GM18519 (cell line): Measurements from ENCODE around the gene P2RY8.
"Not testable (repeated sequence)": the region's sequence is repeated elsewhere in the genome, so short reads cannot be mapped to it uniquely, and the experiment has no call there.

Source experiments
- ATAC-seq: cut with Tn5 transposase; IDR thresholded peaks from one replicate; pipeline ENCODE4 v1.9.1; 2021; ENCODE audit warnings: mild to moderate bottlenecking, moderate library complexity; ENCODE audit not compliant: unreplicated experiment, low FRiP score

Gene P2RY8, protein sequence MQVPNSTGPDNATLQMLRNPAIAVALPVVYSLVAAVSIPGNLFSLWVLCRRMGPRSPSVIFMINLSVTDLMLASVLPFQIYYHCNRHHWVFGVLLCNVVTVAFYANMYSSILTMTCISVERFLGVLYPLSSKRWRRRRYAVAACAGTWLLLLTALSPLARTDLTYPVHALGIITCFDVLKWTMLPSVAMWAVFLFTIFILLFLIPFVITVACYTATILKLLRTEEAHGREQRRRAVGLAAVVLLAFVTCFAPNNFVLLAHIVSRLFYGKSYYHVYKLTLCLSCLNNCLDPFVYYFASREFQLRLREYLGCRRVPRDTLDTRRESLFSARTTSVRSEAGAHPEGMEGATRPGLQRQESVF

DNA sequence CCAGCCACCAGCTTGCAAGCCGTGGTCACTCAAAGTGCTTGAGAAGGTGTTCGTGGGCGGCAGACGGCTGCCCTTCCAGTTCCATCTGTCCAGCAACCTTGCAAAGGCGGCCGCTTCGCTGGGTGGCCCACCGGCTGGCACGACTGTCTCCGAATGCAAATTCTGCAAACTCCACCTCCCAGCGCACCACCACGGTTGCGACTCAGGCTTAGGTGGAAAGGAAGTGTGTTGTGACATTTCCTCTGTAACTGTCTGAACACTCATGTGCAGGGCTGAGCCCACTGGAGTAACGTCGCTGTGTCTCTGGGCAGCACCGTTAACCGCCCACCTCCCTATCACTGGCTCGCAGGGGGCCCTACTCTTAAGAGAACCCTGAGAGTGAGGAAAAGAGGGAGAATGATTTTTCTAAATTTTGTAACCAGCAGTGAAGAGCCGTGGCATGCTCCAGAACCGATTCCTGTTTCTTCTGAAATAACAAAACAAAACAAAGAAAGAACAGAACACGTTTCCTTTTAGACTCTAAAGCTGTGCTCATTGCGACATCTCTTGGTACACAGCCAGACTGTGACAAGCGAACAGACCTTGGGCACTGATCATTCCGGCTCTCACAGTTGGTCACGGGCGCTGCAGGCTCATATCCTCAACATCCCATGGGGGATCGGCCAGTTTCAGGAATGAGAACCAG, at the start of gene P2RY8:
Gene P2RY8 (minus strand): TSS at position 155 of the 685 bp plus-strand sequence. CDS start 70,627 bp downstream, outside the sequence.
- ATAC-seq, result peak; percentile 48

DNA sequence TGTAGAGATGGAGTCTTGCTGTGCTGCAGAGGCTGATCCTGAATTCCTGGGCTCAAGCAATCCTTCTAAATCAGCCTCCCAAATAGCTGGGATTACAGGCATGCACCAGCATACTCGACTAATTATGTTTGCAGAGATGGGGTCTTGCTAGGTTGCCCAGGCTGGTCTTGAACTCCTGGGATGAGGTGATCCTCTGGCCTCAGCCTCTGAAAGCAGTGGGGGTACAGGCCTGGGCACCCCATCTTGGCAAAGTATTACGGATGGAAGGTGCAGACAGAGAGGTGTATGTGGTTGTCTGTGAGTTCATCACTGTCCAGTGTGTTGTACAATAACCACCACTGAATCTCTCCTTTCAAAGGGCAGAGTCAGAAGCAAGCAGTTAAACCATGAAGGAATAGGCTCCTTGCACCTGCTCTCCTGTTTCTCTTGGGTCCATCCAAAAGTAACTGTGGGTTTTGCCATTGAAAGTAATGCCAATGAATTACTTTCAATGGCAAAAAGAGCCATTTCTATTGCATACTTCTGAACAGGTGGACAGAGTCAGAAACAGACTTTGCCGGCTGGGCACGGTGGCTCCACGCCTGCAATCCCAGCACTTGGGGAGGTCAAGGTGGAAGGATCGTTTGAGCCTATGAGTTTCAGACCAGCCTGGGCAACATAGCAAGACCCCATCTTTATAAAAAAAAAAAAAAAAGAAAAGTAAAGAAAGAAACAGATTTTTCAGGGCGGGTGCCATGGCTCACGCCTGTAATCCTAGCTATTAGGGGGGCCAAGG, 47.4 kb upstream of the P2RY8 start:
- no peak for ATAC-seq

DNA sequence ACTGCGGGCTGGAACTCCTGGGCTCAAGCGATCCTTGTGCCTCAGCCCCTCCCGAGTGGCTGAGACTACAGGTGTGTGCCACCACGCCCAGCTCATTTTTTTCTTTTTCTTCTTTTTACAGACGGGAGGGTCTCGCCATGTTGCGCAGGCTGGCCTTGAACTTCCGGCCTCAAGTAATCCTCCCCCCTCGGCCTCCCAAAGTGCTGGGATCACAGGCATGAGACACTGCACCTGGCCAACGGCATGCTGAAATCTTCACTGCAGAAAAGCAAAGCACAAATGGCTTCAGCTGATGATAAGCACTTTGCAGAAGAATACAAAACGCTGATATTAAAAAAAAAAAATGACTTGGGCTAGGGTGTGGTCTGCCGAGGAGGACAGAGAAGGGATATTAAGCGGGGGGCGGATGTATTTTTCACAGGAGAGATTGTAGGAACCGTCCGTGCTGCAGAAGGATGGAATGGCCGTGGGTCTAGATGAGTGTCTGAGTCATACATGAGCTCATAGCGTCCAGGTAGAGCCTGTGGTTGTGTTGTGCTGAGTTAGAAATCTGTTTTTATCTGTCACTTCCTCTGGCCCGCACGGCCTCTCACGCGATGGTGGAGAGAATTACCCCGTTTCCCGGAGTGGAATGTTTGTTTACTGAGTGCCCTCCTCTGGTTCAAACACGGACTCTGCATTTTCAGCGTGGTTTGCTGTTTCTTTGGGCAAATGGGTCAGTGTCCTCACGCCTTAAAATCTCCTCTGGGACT, 45.9 kb upstream of the P2RY8 start:
- ATAC-seq, result peak; percentile 92

DNA sequence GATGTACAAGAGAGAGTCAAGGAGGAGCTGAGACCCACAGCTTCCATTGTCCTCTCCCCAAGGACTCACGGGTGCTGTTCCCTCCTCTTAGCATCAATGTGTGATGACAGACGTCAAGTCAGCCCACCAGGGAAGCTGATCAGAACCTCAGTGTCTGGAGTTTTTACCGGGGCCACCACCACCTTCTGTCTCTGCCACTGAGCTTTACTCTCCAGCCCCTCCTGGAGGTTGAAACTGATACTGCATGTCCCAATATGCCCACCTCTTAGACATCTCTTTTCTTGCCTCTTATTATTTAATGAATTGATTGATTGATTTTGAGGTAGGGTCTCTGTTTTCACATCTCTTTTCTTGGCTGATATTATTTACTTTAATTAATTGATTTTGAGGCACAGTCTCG, 44.1 kb upstream of the P2RY8 start:
- no peak for ATAC-seq

DNA sequence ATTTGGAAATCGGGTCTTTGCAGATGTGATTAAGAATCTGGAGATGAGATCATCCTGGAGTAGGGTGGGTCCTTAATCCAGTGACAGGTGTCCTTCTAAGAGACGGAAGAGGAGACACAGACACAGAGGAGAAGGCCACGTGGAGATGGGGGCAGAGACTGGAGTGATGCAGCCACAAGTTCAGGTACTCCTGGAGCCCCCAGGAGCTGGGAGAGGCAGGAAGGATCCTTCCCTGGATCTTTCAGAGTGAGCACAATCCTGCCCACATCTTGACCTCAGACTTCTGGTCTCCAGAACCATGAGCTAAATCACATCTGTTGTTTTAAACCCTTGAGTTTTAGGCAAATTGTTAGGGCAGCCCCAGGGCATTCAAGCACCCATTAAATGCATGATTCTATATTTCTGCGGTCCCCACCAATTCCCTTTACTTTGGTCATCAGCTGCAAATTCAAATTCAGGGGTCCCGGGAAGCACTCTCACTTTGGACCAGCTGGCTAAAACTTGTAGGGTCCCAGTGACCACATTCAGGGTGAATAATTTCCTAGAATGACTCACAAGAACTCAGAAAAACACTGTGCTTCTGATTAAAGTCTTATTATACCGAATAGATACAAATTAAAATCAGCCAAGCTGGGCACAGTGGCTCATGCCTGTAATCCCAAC, 41.7 kb upstream of the P2RY8 start:
- no peak for ATAC-seq

DNA sequence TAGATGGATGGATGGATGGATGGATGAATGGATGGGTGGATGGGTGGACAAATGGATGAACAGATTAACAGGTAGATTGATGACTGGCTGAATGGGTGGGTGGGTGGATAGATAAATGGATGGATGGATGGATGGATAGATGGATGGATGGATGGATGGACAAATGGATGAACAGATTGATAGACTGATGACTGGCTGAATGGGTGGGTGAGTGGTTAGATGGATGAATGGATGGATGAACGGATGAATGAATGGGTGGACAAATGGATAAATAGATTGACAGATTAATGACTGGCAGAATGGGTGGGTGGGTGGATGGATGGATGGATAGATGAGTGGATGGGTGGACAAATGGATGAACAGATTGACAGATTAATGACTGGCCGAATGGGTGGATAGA, 40.9 kb upstream of the P2RY8 start:
- no peak for ATAC-seq

DNA sequence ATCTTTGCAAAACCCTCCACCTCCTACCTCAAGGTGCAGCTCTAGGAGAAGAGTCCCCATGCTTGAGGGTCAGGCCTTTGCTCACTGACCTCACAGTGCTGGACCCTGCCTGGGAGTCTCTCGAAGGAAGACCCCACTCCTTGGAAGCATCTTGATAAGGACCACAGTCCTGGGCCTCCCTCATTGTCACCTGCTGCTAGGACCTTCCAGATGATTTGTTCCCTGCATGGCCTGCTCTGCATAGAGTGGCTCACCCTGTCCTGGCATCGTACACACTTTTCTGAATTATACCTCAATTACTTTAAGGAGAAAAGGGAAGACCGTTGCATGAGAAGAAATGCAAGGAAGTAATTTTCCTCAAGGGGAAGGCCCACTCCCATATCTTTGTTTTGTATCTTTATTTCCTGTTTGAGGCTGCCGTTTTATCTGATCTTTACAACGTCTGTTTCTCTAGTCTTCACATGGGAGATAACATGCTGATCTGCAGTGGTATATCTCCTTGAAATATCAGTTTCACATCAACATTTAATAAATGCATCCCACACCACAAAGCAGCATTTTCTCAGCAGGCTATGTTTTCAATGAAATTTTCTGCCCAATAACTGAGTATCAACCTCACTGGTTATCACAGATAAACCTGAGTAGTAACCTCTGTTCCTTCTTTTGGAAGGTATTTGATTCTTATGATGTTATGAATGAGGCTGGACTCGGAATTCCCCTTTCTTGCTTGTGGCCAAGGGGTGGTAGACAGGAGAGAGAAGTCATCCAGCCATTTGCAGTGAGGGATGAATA, 39.4 kb upstream of the P2RY8 start:
- ATAC-seq, result no peak

DNA sequence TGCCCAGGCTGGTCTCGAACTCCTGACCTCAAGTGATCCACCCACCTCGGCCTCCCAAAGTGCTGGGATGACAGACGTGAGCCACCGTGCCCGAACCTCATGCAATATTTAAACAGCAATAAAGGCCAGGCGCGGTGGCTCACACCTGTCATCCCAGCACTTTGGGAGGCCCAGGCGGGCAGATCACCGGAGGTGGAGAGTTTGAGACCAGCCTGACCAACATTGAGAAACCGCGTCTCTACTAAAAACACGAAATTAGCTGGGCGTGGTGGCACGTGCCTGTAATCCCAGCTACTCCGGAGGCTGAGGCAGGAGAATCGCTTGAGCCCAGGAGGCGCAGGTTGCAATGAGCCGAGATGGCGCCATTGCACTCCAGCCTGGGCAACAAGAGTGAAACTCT, 37.2 kb upstream of the P2RY8 start:
- ATAC-seq, result not testable (repeated sequence)

DNA sequence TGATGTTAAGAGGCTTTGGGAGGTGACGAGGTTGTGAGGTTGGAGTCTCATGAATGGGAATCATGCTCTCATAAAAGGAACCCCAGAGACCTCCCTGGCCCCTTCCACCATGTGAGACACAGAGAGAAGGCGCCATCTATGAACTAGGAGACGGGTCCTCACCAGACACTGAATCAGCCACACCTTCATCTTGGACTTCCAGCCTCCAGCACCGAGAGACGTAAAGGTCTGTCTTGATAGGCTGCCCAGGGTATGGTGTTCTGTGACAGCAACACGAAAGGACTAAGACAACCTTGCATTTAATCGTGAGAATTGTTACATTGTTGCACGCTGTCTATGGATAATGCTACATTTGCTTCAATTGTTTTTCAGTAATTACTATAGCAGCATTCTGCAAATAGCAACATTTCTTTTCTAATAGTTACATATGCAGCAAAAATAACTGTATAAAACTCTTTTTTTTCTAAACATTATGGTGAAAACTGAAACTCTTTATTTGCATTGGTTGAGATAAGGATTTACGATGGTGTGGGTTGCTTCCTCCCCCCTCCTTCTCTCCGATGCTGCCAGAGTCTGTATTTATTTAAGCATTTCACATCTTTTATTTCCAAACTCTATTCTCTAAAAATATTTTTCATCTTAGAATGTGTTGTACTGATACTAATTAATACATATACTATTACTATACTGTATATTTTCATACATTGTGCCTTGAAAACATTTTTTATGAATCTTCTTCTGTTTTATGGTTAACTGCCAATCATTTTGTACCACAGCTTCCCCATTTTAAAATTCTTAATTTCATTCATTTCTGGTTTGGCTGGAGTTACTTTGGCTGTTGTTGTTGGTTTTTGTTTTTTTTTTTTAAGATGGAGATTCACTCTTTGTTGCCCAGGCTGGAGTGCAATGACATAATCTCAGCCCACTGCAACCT, 28.0 kb upstream of the P2RY8 start:
- ATAC-seq, result no peak

DNA sequence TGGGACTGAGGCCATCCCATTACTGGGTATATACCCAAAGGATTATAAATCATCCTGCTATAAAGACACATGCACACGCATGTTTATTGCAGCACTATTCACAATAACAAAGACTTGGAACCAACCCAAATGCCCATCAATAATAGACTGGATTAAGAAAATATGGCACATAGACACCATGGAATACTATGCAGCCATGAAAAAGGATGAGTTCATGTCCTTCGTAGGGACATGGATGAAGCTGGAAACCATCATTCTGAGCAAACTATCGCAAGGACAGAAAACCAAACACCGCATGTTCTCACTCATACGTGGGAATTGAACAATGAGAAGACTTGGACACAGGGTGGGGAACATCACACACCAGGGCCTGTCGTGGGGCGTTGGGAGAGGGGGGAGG, 27.1 kb upstream of the P2RY8 start:
- not testable (repeated sequence) for ATAC-seq

DNA sequence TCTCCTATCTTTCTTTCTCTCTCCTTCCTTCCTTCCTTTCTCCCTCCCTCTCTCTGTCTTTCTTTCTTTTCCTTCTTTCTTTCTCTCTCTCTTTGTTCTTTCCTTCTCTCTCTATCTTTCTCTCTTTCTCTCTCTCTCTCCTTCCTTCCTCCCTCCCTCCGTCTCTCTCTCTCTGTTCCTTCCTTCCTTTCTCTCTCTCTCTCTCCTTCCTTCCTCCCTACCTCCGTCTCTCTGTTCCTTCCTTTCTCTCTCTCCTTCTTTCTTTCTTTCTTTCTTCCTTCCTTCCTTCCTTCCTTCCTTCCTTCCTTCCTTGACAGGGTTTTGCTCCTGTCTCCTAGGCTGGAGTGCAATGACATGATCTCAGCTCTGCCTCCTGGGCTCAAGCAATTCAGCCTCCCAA, 24.2 kb upstream of the P2RY8 start:
- no peak for ATAC-seq

DNA sequence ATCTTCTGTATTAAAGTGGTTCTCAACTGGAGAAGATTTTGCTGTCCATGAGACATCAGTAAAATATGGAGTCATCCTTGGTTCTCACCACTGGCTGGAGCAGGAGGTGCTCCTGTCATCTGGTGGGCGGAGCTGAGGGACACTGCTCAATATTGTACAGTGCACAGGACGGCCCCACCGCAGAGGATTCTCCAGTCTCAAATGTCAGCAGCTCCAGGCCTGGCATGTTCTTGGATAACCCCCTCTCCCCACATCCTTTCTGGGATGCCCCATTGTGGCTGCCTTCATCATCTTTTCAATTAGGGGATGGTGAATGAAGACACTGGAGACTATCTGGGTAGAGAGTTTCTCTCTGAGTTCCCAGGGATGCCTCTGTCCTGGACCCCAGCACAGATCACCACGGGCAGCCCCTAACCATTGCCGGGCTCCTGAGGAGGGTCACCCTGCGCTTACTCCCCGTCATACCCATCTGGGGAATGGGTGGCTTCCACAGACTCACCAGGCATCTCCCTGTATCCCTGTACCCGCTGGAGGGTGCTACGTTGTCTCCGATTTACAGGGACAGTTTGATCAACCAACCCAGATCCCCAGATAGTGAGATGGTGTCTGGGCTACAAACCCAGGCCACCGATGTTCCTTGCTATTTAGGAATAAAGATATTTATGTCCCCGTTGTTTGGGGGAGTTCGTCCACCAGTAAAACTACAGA, 21.9 kb upstream of the P2RY8 start:
- ATAC-seq, result no peak

DNA sequence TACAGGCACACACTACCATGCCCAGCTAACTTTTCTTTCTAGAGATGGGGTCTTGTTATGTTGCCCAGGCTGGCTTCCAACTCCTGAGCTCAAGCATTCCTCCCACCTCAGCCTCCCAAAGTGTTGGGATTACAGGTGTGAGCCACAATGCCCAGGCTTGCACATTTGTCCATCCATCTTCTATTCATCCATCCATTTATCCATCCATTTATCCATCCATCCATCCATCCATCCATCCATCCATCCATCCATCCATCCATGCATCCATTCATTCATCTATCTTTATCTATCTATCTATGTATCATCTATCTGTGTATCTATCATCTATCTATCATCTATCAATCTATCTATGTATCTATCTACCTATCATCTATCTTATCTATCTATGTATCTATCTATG, 20.5 kb upstream of the P2RY8 start:
- not testable (repeated sequence) for ATAC-seq

DNA sequence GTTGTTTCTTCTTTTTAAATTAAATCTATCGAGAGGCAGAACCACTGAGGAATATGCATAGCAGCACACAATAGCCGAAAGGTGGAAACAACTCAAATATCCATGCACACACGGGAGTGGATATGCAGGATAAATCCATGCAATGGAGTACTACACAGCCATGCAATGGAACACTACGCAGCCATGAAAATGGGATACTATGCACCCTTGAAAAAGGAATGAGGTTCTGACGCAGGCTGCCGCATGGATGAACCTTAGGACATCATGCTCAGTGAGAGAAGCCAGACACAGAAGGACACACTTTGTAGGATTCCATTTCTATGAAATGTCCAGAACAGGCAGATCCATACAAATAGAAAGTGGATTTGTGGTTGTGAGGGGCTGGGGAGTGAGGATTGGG, 18.4 kb upstream of the P2RY8 start:
- ATAC-seq, result no peak

DNA sequence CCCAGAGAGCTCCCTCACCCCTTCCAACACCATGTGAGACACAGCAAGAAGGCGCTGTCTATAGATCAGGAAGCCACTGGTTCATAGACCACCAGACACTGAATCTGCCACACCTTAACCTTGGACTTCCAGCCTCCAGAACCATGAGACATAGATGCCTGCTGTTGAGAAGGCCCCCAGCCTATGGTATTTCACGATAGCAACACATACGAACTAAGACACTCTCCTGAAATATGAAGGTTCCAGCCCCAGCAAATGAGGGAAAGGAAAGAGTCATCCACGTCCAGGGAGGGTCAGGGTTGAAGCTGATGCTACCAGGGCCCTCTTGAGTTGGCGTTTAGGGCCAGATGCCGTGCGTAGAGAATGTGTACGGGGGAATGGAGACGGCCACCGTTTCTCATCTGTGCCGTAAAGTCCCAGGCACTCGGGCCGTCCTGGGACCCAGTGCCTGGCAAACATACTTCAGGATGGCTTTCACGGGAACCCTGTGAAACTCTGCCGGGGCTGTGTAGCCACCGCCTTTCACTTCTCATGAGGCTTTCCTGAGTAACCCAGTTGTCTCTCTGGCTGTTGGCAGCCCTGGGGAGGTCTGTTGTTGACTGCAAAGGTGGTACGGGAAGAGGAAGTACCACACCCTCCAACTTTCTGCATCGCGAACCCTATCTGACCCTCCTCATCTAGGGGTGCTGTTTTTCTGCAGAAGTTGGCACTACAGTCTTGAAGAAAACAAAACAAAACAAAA, 17.7 kb upstream of the P2RY8 start:
- no peak for ATAC-seq

DNA sequence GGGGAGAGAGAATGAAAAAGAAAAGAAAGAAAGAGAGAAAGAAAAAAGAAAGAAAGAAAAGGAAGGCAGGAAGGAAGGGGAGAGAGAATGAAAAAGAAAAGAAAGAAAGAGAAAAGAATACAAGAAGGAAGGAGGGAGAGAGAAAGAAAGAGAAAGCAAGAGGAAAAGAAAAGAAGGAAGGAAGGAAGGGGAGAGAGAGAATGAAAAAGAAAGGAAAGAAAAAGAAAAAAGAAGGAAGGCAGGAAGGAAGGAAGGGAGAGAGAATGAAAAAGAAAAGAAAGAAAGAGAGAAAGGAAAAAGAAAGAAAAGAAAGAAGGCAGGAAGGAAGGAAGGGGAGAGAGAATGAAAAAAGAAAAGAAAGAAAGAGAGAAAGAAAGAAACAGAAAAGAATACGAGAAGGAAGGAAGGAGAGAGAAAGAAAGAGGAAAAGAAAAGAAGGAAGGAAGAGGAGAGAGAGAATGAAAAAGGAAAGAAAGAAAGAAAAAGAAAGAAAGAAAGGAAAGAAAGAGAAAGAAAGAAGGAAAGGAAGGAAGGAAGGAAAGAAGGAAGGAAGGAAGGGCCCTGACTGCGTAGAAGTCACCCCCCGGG, 15.1 kb upstream of the P2RY8 start:
- ATAC-seq, result no peak
